Sigmoid colon (tissue), 3 donors: ENCODE measurements around the gene NEMF.

Source experiments
- CTCF ChIP-seq, 4 experiments: fragments of 450-650 bp in 3 of 4; fragments of 200-600 bp in 1 of 4; IDR thresholded peaks; one replicate each; pipeline ENCODE4 v1.5.1; 2016 to 2019; ENCODE audit warnings: antibody characterized with exemption in 4 of 4, mild to moderate bottlenecking in 3 of 4, moderate library complexity in 2 of 4
- POLR2A ChIP-seq, 2 donors: fragments of 450-650 bp; IDR thresholded peaks; one replicate each; pipeline ENCODE4 v1.6.1; 2016; ENCODE audit warnings: antibody characterized with exemption in 2 of 2, mild to moderate bottlenecking in 2 of 2, moderate library complexity in 2 of 2

- TF ChIP-seq CTCF (IDR thresholded peaks at IDR 0.05) (no peak), POLR2A (IDR thresholded peaks at IDR 0.05) (no peak)
These were observed 23.1 kb upstream of the NEMF start for GRCh38 chr14:49875640-49876198.
